ENCODE measurements around the gene CSPG5.

DNA sequence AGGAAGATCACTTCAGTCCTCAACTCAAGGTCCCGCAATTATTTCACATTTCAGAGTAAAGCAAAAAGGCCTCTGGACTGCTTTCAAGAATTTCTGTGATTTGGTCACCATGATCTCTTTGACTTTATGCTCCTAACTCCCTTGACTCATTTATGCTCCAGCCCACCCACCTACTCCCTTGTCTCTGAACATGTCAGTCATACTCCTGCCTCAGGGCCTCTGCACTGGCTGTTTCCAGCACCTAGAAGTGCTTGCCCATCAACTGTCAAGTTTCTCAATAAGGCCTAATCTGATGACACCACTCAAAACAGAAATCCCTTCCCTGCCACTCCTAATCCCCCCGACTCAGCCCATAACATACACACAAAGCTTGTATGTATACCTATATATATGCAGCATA, 36.1 kb upstream of the CSPG5 start:
- no peak for TF ChIP-seq POLR2AphosphoS5 (IDR thresholded peaks at IDR 0.05)
- TF ChIP-seq EZH2 (IDR thresholded peaks at IDR 0.05; ENCODE audit: borderline replicate concordance, insufficient read depth, low read length, poor library complexity, severe bottlenecking): no peak
- TF ChIP-seq CTCF (IDR thresholded peaks at IDR 0.05; ENCODE audit: poor library complexity, severe bottlenecking): no peak
- TF ChIP-seq REST (IDR thresholded peaks at IDR 0.05; ENCODE audit: borderline replicate concordance): no peak
- no peak for TF ChIP-seq TAF1 (IDR thresholded peaks at IDR 0.05; ENCODE audit: low read depth)
- TF ChIP-seq MXI1 (conservative IDR thresholded peaks at IDR 0.05; ENCODE audit: poor library complexity, severe bottlenecking): no peak
- no peak for TF ChIP-seq EP300 (conservative IDR thresholded peaks at IDR 0.05; ENCODE audit: poor library complexity, severe bottlenecking)
- no peak for TF ChIP-seq SMC3 (conservative IDR thresholded peaks at IDR 0.05; ENCODE audit: poor library complexity)
- TF ChIP-seq RAD21 (conservative IDR thresholded peaks at IDR 0.05): no peak
